Keratinocyte (primary cell): ENCODE measurements around the gene MAN1A2.

Experiments
- CTCF ChIP-seq, 3 experiments: IDR thresholded peaks in 1 of 3; conservative IDR thresholded peaks in 1 of 3; optimal IDR thresholded peaks in 1 of 3; 2 replicates in 2 of 3; 3 replicates in 1 of 3; pipeline versions ENCODE3 to v1.5.1; 2011; ENCODE audit warnings: low read length in 3 of 3, mild to moderate bottlenecking in 3 of 3, moderate library complexity in 2 of 3, control low read depth in 1 of 3, inconsistent platforms in 1 of 3; ENCODE audit not compliant: insufficient read depth in 2 of 3; ENCODE audit errors: extremely low read depth in 1 of 3
- EZH2 ChIP-seq: IDR thresholded peaks from one replicate; pipeline ENCODE4 v1.6.1; 2012; ENCODE audit warnings: inconsistent platforms, mild to moderate bottlenecking, low read length, moderate library complexity

- TF ChIP-seq CTCF (optimal IDR thresholded peaks at IDR 0.05 in 1 of 3, IDR thresholded peaks at IDR 0.05 in 1 of 3, conservative IDR thresholded peaks at IDR 0.05 in 1 of 3; ENCODE audit: extremely low read depth in 1 of 3, insufficient read depth in 2 of 3, low read length in 3 of 3) = no peak
- no peak for TF ChIP-seq EZH2
Observed at GRCh38 chr1:117544509-117545109, 177.4 kb downstream of the MAN1A2 start.
